NCI-H1436 treated with DMSO at 0.1 percent for 48 hours (cell line): Measurements from ENCODE around the gene FBXL16.
"Not testable (repeated sequence)": the region's sequence is repeated elsewhere in the genome, so short reads cannot be mapped to it uniquely, and the experiment has no call there.

ENCODE experiments used
- DNase-seq: peaks from one replicate; lab custom pipeline; 2025; lab: John Stamatoyannopoulos, UW

Gene FBXL16

GRCh38 chr16:705431-706188 lies at the start of gene FBXL16:
Gene FBXL16, minus strand, starts transcription at chr16:705801. Its CDS starts 8,396 bp downstream, at chr16:697405.
- DNase-seq: no peak

GRCh38 chr16:754656-755055 lies 49.1 kb upstream of the FBXL16 start:
- DNase-seq: no peak

GRCh38 chr16:754121-754607 lies 48.6 kb upstream of the FBXL16 start:
- not testable (repeated sequence) for DNase-seq

- no peak for DNase-seq
Observed at GRCh38 chr16:752007-752312, 46.4 kb upstream of the FBXL16 start.

GRCh38 chr16:751152-752006 lies 45.8 kb upstream of the FBXL16 start:
- DNase-seq: no peak

GRCh38 chr16:750485-750884 lies 44.9 kb upstream of the FBXL16 start:
- no peak for DNase-seq

- DNase-seq: no peak
Observed at GRCh38 chr16:749010-749409, 43.4 kb upstream of the FBXL16 start.

- no peak for DNase-seq
Observed at GRCh38 chr16:747978-748746, 42.6 kb upstream of the FBXL16 start.

- DNase-seq: no peak
Observed at GRCh38 chr16:746637-747036, 41.0 kb upstream of the FBXL16 start.

GRCh38 chr16:745739-746138 lies 40.1 kb upstream of the FBXL16 start:
- no peak for DNase-seq

GRCh38 chr16:743794-744500 lies 38.3 kb upstream of the FBXL16 start:
- no peak for DNase-seq

- DNase-seq: not testable (repeated sequence)
Observed at GRCh38 chr16:742894-743293, 37.3 kb upstream of the FBXL16 start.

GRCh38 chr16:741986-742629 lies 36.5 kb upstream of the FBXL16 start:
- DNase-seq: no peak

- DNase-seq: no peak
Observed at GRCh38 chr16:740764-741505, 35.3 kb upstream of the FBXL16 start, which contains the start of gene CIAO3. Gene CIAO3, minus strand, starts transcription at chr16:740997. Its CDS starts 12 bp downstream, at chr16:740985.

GRCh38 chr16:740459-740763 lies 34.8 kb upstream of the FBXL16 start:
- DNase-seq: no peak

- no peak for DNase-seq
Observed at GRCh38 chr16:739560-740458, 34.2 kb upstream of the FBXL16 start.

GRCh38 chr16:736936-737481 lies 31.4 kb upstream of the FBXL16 start:
- no peak for DNase-seq

- DNase-seq: no peak
Observed at GRCh38 chr16:735982-736453, 30.4 kb upstream of the FBXL16 start.
